HepG2 (cell line): ENCODE results near the gene TCF12. TPM values are rescaled to one million over a fixed set of nuclear protein-coding genes. Genes with fewer than 3 reads are reported as not detected.

Source experiments
- ATAC-seq: fragments of 200-7000 bp; cut with Tn5 transposase; 3 replicates; pipeline ENCODE4 v1.9.1; 2020; ENCODE audit warnings: mild to moderate bottlenecking, moderate library complexity
- BruUV-seq: library from RNA; stranded (reverse); fragments of 400-500 nt; replicated peaks from 2 replicates; lab custom pipeline; 2021; lab: Mats Ljungman, UMichigan
- CTCF ChIA-PET: fragments of 300-600 bp; formaldehyde crosslinking; extraction: SDS; loops from one replicate; lab custom pipeline; 2021; ENCODE audit warnings: low total read pairs, inconsistent platforms, low intra/inter-chr PET ratio; lab: Yijun Ruan, JAX
- POLR2A ChIA-PET: fragments of 350-600 bp; sonication (Branson Sonifier 250); formaldehyde crosslinking; loops from one replicate; lab custom pipeline; 2020; ENCODE audit warnings: antibody characterized with exemption, inconsistent platforms; lab: Yijun Ruan, JAX
- DNase-seq: peaks from one replicate; pipeline ENCODE4 v3.0.0-alpha.2; 2015; ENCODE audit warnings: low spot score
- FAIRE-seq: peaks from 3 replicates; lab custom pipeline; 2011; peaks lifted over from hg19 to GRCh38; lab: Jason Lieb, UNC
- H2AFZ ChIP-seq: one replicate; pipeline ENCODE4 v1.6.1; 2011; ENCODE audit warnings: low read length, inconsistent platforms
- H3K27ac ChIP-seq: fragments of 300-600 bp; 3 replicates; pipeline ENCODE4 v1.8.0; 2011; ENCODE audit warnings: mixed run types, mild to moderate bottlenecking, mixed read lengths, low read length, inconsistent platforms; ENCODE audit not compliant: insufficient read depth; ENCODE audit errors: extremely low read length
- H3K27me3 ChIP-seq, 2 experiments: fragments of 200-600 bp in 1 of 2; 2 replicates in 1 of 2; 3 replicates in 1 of 2; pipeline versions ENCODE4 v1.6.0 to v1.8.0; 2011; ENCODE audit warnings: low read length in 2 of 2, mild to moderate bottlenecking in 2 of 2, moderate library complexity in 2 of 2, inconsistent platforms in 1 of 2; ENCODE audit not compliant: insufficient read depth in 2 of 2, control insufficient read depth in 1 of 2
- H3K36me3 ChIP-seq, 2 experiments: fragments of 200-600 bp in 1 of 2; replicated peaks in 1 of 2; 2 replicates in 1 of 2; 3 replicates in 1 of 2; pipeline versions ENCODE4 v1.5.1 to v1.8.0; 2011; ENCODE audit warnings: low read length in 2 of 2, inconsistent platforms in 1 of 2; ENCODE audit not compliant: insufficient read depth in 2 of 2, control insufficient read depth in 1 of 2
- H3K4me1 ChIP-seq: 2 replicates; pipeline ENCODE4 v1.5.1; 2012; ENCODE audit warnings: low read length, inconsistent platforms; ENCODE audit not compliant: insufficient read depth
- H3K4me2 ChIP-seq: 2 replicates; pipeline ENCODE4 v1.6.0; 2011; ENCODE audit warnings: low read depth, low read length, inconsistent platforms
- H3K4me3 ChIP-seq, 3 experiments: fragments of 200-600 bp in 1 of 3; sonication (generic), shearing (Covaris generic) in 1 of 3; replicated peaks in 1 of 3; 2 replicates each; pipeline ENCODE4 v1.5.1; 2011 to 2016; ENCODE audit warnings: low read length in 3 of 3, inconsistent platforms in 2 of 3, low read depth in 2 of 3, mild to moderate bottlenecking in 2 of 3, control low read depth in 1 of 3, mixed read lengths in 1 of 3; ENCODE audit not compliant: insufficient read depth in 1 of 3
- H3K79me2 ChIP-seq: one replicate; pipeline ENCODE4 v1.6.1; 2011; ENCODE audit warnings: low read length, inconsistent platforms; ENCODE audit not compliant: insufficient read depth
- H3K9ac ChIP-seq: 2 replicates; pipeline ENCODE4 v1.6.0; 2011; ENCODE audit warnings: mild to moderate bottlenecking, low read depth, low read length, inconsistent platforms; ENCODE audit not compliant: insufficient read depth
- H3K9me3 ChIP-seq: 2 replicates; pipeline ENCODE4 v1.5.1; 2012; ENCODE audit warnings: mild to moderate bottlenecking, low read length
- H4K20me1 ChIP-seq: 2 replicates; pipeline ENCODE4 v1.6.0; 2011; ENCODE audit warnings: inconsistent platforms, mild to moderate bottlenecking, low read length, moderate library complexity; ENCODE audit not compliant: insufficient read depth
- ATF6 ChIP-seq: sonication (generic); formaldehyde crosslinking; conservative IDR thresholded peaks from 2 replicates; pipeline ENCODE4 v1.4.0; 2020; ENCODE audit warnings: missing genetic modification reagents
- CC2D1A ChIP-seq: sonication (generic); formaldehyde crosslinking; IDR thresholded peaks from 2 replicates; pipeline ENCODE4 v1.8.1; 2023; ENCODE audit warnings: mild to moderate bottlenecking, missing genetic modification reagents
- CEBPB ChIP-seq: IDR thresholded peaks from 2 replicates; pipeline ENCODE4 v1.6.1; 2011; ENCODE audit warnings: low read depth, low read length, improper control_type of control experiment, borderline replicate concordance
- E2F2 ChIP-seq: sonication (generic); formaldehyde crosslinking; IDR thresholded peaks from 2 replicates; pipeline ENCODE4 v1.4.0; 2020; ENCODE audit warnings: missing genetic modification reagents, borderline replicate concordance
- ETV5 ChIP-seq: IDR thresholded peaks from 2 replicates; pipeline ENCODE4 v1.6.1; 2018; ENCODE audit warnings: missing biosample characterization, missing genetic modification reagents, inconsistent platforms, borderline replicate concordance
- JUND ChIP-seq: sonication (generic); formaldehyde crosslinking; IDR thresholded peaks from 2 replicates; pipeline ENCODE4 v1.8.0; 2022; ENCODE audit warnings: mild to moderate bottlenecking, missing genetic modification reagents
- MAF1 ChIP-seq: sonication (generic); formaldehyde crosslinking; IDR thresholded peaks from 2 replicates; pipeline ENCODE4 v1.5.0; 2020; ENCODE audit warnings: missing genetic modification reagents, borderline replicate concordance
- NR2F6 ChIP-seq, 2 experiments: IDR thresholded peaks; 2 replicates each; pipeline ENCODE4 v1.6.1; 2016; ENCODE audit warnings: antibody characterized with exemption in 1 of 2, mild to moderate bottlenecking in 1 of 2
- PRPF4 ChIP-seq: fragments of 200-400 bp; formaldehyde crosslinking; IDR thresholded peaks from 2 replicates; pipeline ENCODE4 v1.6.1; 2016; ENCODE audit warnings: low read length, low read depth; ENCODE audit not compliant: poor library complexity, severe bottlenecking
- TMF1 ChIP-seq: sonication (generic); formaldehyde crosslinking; IDR thresholded peaks from 2 replicates; pipeline ENCODE4 v1.8.1; 2022; ENCODE audit warnings: low read depth, missing genetic modification reagents
- ZBTB34 ChIP-seq: sonication (generic); formaldehyde crosslinking; IDR thresholded peaks from 2 replicates; pipeline ENCODE4 v1.8.0; 2022; ENCODE audit warnings: mild to moderate bottlenecking, missing genetic modification reagents
- ZMYM3 ChIP-seq: sonication (generic); formaldehyde crosslinking; IDR thresholded peaks from 2 replicates; pipeline ENCODE4 v1.5.1; 2020; ENCODE audit warnings: mild to moderate bottlenecking, missing genetic modification reagents
- ZNF674 ChIP-seq: sonication (generic); formaldehyde crosslinking; IDR thresholded peaks from 2 replicates; pipeline ENCODE4 v1.5.0; 2020; ENCODE audit warnings: low read depth, mild to moderate bottlenecking, missing genetic modification reagents
- ZNF781 ChIP-seq: sonication (generic); formaldehyde crosslinking; IDR thresholded peaks from 2 replicates; pipeline ENCODE4 v1.5.1; 2020; ENCODE audit warnings: borderline replicate concordance, mild to moderate bottlenecking, missing genetic modification reagents; ENCODE audit errors: not compliant biosample characterization
- ZSCAN9 ChIP-seq: IDR thresholded peaks from 2 replicates; pipeline ENCODE4 v1.6.1; 2016; ENCODE audit warnings: borderline replicate concordance
- WGBS: methylation state at CpG from one replicate; pipeline ENCODE4 v1.1.6; 2017; ENCODE audit warnings: low lambda C conversion rate; 5-methylcytosine and 5-hydroxymethylcytosine counted together
- in situ Hi-C: cut with HindIII; loops from 2 replicates; pipeline ENCODE4 v1.10.0; 2017; ENCODE audit warnings: low pct_unique_long_range_greater_than_20kb; ENCODE audit not compliant: extremely low pct_ligation_motif_present
- intact Hi-C: fragments of 100-400 bp; cut with micrococcal nuclease; formaldehyde crosslinking; loops from one replicate; pipeline ENCODE4 v1.10.0; 2022; ENCODE audit not compliant: unreplicated experiment
- polyA plus RNA-seq, 8 experiments: library from polyadenylated mRNA; depleted of rRNA in 3 of 8; stranded (reverse) in 7 of 8; unstranded in 1 of 8; fragments of >200 nt; fragmentation: Illumina TruSeq in 4 of 8; extraction: Trizol in 4 of 8; gene quantifications; 2 replicates each; pipeline versions ENCODE4 v1.2.1 to v1.2.3, GENCODE V29; 2011 to 2016; ENCODE audit warnings: low read depth in 4 of 8, missing spikeins in 1 of 8, mixed read lengths in 1 of 8; ENCODE audit not compliant: insufficient read depth in 1 of 8
- total RNA-seq, 5 experiments: library from RNA; depleted of rRNA; stranded (reverse); fragments of >200 nt; fragmentation: Illumina TruSeq; extraction: Trizol; gene quantifications; 2 replicates each; pipeline ENCODE4 v1.2.3, GENCODE V29; 2016; ENCODE audit warnings: low read depth in 1 of 5
- TF ChIP-seq, protein P1 (sequence below): sonication (generic); formaldehyde crosslinking; IDR thresholded peaks from 2 replicates; pipeline ENCODE4 v1.5.0; 2020; ENCODE audit warnings: mild to moderate bottlenecking, missing genetic modification reagents

The TCF12 gene
- total and polyA plus RNA-seq, 2 of the 13 experiments (the other 11 are each of a cell fraction or from before 2014, with no cell fraction given): 48.6 to 51.1 TPM

- TF ChIP-seq ZMYM3: no peak
Observed at GRCh38 chr15:57185507-57186074, 267.1 kb downstream of the TCF12 start (continued).

DNA sequence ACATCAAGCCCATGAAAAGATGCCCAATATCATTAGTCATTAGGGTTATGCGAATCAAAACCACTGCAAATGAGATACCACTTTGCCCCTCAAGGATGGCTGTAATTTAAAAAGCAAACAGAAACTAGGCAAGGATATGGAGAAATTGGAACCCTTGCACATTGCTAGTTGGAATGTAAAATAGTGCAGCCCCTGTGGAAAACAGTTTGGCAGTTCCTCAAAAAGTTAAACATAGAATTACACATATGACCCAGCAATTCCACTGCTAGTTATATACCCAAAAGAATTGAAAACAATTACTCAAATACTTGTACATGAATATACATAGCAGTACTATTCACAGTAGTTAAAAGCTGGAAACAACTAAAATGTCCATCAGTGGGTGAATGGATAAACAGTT lies 271.0 kb downstream of the TCF12 start:
- intact Hi-C loops (no loop called here), in situ Hi-C loops (loop anchor here (25.0 kb wide), 1 partner anchor 702 kb away; no protein-coding TSS in a partner anchor)
- H2AFZ ChIP-seq: no peak overlapping the region
- FAIRE-seq (no peak), DNase-seq (no peak), ATAC-seq (no peak)
- H3K79me2 ChIP-seq: no peaks in the 10 kb centered on the region
- no TSS peak for BruUV-seq
- POLR2A ChIA-PET: no interaction called here
- CTCF ChIA-PET: no interaction called here
- no peak overlapping the region for H3K9ac ChIP-seq
- H3K27ac ChIP-seq: no peak overlapping the region
- no peaks in the 10 kb centered on the region for H3K27me3 ChIP-seq
- 100% methylated on average over 1 of the region's 1 CpG for WGBS
- peaks cover 8 to 34% of the 10 kb centered on the region in 2 experiments; a peak in 4 of 5 replicates for H3K36me3 ChIP-seq
- no peaks in the 10 kb centered on the region for H4K20me1 ChIP-seq
- H3K4me3 ChIP-seq: no peak overlapping the region
- H3K4me2 ChIP-seq: no peak overlapping the region
- peaks cover 10% of the 10 kb centered on the region for H3K4me1 ChIP-seq
- H3K9me3 ChIP-seq: no peaks in the 10 kb centered on the region
- TF ChIP-seq TMF1: no peak
- TF ChIP-seq ETV5: no peak
- TF ChIP-seq, protein P1, sequence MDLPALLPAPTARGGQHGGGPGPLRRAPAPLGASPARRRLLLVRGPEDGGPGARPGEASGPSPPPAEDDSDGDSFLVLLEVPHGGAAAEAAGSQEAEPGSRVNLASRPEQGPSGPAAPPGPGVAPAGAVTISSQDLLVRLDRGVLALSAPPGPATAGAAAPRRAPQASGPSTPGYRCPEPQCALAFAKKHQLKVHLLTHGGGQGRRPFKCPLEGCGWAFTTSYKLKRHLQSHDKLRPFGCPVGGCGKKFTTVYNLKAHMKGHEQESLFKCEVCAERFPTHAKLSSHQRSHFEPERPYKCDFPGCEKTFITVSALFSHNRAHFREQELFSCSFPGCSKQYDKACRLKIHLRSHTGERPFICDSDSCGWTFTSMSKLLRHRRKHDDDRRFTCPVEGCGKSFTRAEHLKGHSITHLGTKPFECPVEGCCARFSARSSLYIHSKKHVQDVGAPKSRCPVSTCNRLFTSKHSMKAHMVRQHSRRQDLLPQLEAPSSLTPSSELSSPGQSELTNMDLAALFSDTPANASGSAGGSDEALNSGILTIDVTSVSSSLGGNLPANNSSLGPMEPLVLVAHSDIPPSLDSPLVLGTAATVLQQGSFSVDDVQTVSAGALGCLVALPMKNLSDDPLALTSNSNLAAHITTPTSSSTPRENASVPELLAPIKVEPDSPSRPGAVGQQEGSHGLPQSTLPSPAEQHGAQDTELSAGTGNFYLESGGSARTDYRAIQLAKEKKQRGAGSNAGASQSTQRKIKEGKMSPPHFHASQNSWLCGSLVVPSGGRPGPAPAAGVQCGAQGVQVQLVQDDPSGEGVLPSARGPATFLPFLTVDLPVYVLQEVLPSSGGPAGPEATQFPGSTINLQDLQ: no peak
- TF ChIP-seq NR2F6 (IDR thresholded peaks at IDR 0.05): no peak
- TF ChIP-seq NR2F6 (CRISPR knock-in tag; IDR thresholded peaks at IDR 0.05): no peak
- no peak for TF ChIP-seq CEBPB
- no peak for TF ChIP-seq CC2D1A (CRISPR knock-in tag)
- no peak for TF ChIP-seq ZSCAN9 (CRISPR knock-in tag)
- TF ChIP-seq ZNF674 (CRISPR knock-in tag): no peak
- TF ChIP-seq E2F2 (CRISPR knock-in tag): no peak
- TF ChIP-seq PRPF4: no peak
- TF ChIP-seq ZBTB34 (CRISPR knock-in tag): no peak
- no peak for TF ChIP-seq JUND
- no peak for TF ChIP-seq MAF1 (CRISPR knock-in tag)
- TF ChIP-seq ZNF781 (CRISPR knock-in tag): no peak
- TF ChIP-seq ATF6 (CRISPR knock-in tag): no peak
